Spinal cord (tissue), 10 donors: Measurements from ENCODE around the gene PAFAH1B2. TPM values are rescaled to one million over a fixed set of nuclear protein-coding genes. Genes with fewer than 3 reads are reported as not detected.
"Not testable (repeated sequence)": the region's sequence is repeated elsewhere in the genome, so short reads cannot be mapped to it uniquely, and the experiment has no call there.

Experiments
- DNase-seq, 6 donors: peaks; one replicate each; pipeline versions ENCODE4 v3.0.0 to v3.0.0-alpha.2; 2013 to 2015; ENCODE audit warnings: low spot score in 6 of 6, low read depth in 4 of 6
- H3K27ac ChIP-seq: one replicate; pipeline ENCODE4 v1.5.1; 2013; ENCODE audit warnings: low read depth, low read length, control low read depth
- H3K27me3 ChIP-seq: one replicate; pipeline ENCODE4 v1.6.1; 2013; ENCODE audit warnings: low read length; ENCODE audit not compliant: control insufficient read depth, insufficient read depth
- H3K36me3 ChIP-seq: one replicate; pipeline ENCODE4 v1.6.1; 2013; ENCODE audit warnings: low read length; ENCODE audit not compliant: control insufficient read depth, insufficient read depth
- H3K4me1 ChIP-seq: one replicate; pipeline ENCODE4 v1.6.1; 2013; ENCODE audit warnings: low read length; ENCODE audit not compliant: control insufficient read depth, insufficient read depth
- H3K4me3 ChIP-seq: one replicate; pipeline ENCODE4 v1.5.1; 2013; ENCODE audit warnings: low read depth, low read length, control low read depth
- H3K9me3 ChIP-seq: one replicate; pipeline ENCODE4 v1.6.1; 2013; ENCODE audit warnings: low read length; ENCODE audit not compliant: control insufficient read depth, insufficient read depth
- WGBS: methylation state at CpG from one replicate; pipeline ENCODE4 v1.1.5; 2013; ENCODE audit warnings: missing lambda C conversion rate; ENCODE audit not compliant: insufficient coverage; 5-methylcytosine and 5-hydroxymethylcytosine counted together
- polyA plus RNA-seq, 2 donors: library from polyadenylated mRNA; unstranded; fragments of 120-200 nt; gene quantifications; one replicate each; pipeline ENCODE4 v1.2.1, GENCODE V29; 2013; ENCODE audit not compliant: insufficient read length in 2 of 2
- total RNA-seq, 2 donors: library from RNA; depleted of rRNA in 1 of 2; stranded (reverse); fragments of 120-200 nt in 1 of 2; fragments of >200 nt in 1 of 2; gene quantifications; one replicate each; pipeline versions ENCODE4 v1.2.3 to v1.2.4, GENCODE V29; 2013 to 2014
- donor health status: healthy.

The PAFAH1B2 gene
- total and polyA plus RNA-seq, 4 donors, result 77.3 to 196 (median 108) TPM

- no peak overlapping the region for H3K4me3 ChIP-seq
- H3K27me3 ChIP-seq, result no peaks in the 10 kb centered on the region
- peaks cover 16% of the 10 kb centered on the region for H3K4me1 ChIP-seq
- H3K27ac ChIP-seq, result no peak overlapping the region
- H3K36me3 ChIP-seq, result no peaks in the 10 kb centered on the region
- DNase-seq, result peak in 2 of 6 donors; percentile 18 to 22
- H3K9me3 ChIP-seq, result no peaks in the 10 kb centered on the region
- no CpG with 5 or more reads among the region's 2 CpGs for WGBS
These were observed 44.4 kb upstream of the PAFAH1B2 start for GRCh38 chr11:117099696-117100095.

- Histone ChIP-seq H3K27ac (no peak overlapping the region), H3K9me3 (no peaks in the 10 kb centered on the region), H3K27me3 (no peaks in the 10 kb centered on the region), H3K4me1 (peaks cover 16% of the 10 kb centered on the region), H3K4me3 (no peak overlapping the region), H3K36me3 (no peaks in the 10 kb centered on the region)
- DNase-seq, result no peak
- WGBS, result 80% methylated on average over 1 of the region's 3 CpGs
These were observed 43.5 kb upstream of the PAFAH1B2 start for GRCh38 chr11:117100556-117100955.

GRCh38 chr11:117107701-117108590 lies 36.1 kb upstream of the PAFAH1B2 start:
- Histone ChIP-seq H3K4me3 (no peak overlapping the region), H3K36me3 (no peaks in the 10 kb centered on the region), H3K9me3 (no peaks in the 10 kb centered on the region), H3K27ac (no peak overlapping the region), H3K27me3 (no peaks in the 10 kb centered on the region), H3K4me1 (peaks cover 4% of the 10 kb centered on the region)
- WGBS, result 80% methylated on average over 1 of the region's 5 CpGs
- DNase-seq, result no peak

GRCh38 chr11:117110294-117110950 lies 33.7 kb upstream of the PAFAH1B2 start:
- peaks cover 4% of the 10 kb centered on the region for H3K4me1 ChIP-seq
- H3K36me3 ChIP-seq, result no peaks in the 10 kb centered on the region
- no peaks in the 10 kb centered on the region for H3K9me3 ChIP-seq
- no peak overlapping the region for H3K4me3 ChIP-seq
- no peaks in the 10 kb centered on the region for H3K27me3 ChIP-seq
- H3K27ac ChIP-seq, result no peak overlapping the region
- WGBS, result 97% methylated on average over 37 of the region's 39 CpGs
- DNase-seq, result no peak

- DNase-seq, H3K27me3 ChIP-seq, H3K36me3 ChIP-seq, H3K4me3 ChIP-seq, H3K9me3 ChIP-seq, H3K27ac ChIP-seq, H3K4me1 ChIP-seq: not testable (repeated sequence)
- no CpG with 5 or more reads among the region's 3 CpGs for WGBS
These were observed 31.6 kb upstream of the PAFAH1B2 start for GRCh38 chr11:117112497-117112896.

GRCh38 chr11:117112939-117113338 lies 31.1 kb upstream of the PAFAH1B2 start:
- H3K27ac ChIP-seq, H3K36me3 ChIP-seq, DNase-seq, H3K9me3 ChIP-seq, H3K4me1 ChIP-seq, H3K4me3 ChIP-seq, H3K27me3 ChIP-seq: not testable (repeated sequence)
- WGBS, result no CpG with 5 or more reads among the region's 1 CpG

GRCh38 chr11:117117681-117118080 lies 26.4 kb upstream of the PAFAH1B2 start:
- Histone ChIP-seq H3K27me3 (no peaks in the 10 kb centered on the region), H3K9me3 (no peaks in the 10 kb centered on the region), H3K4me1 (no peaks in the 10 kb centered on the region), H3K4me3 (no peak overlapping the region), H3K27ac (no peak overlapping the region), H3K36me3 (no peaks in the 10 kb centered on the region)
- no peak for DNase-seq

GRCh38 chr11:117121176-117121575 lies 22.9 kb upstream of the PAFAH1B2 start:
- no peak overlapping the region for H3K27ac ChIP-seq
- no peak overlapping the region for H3K4me3 ChIP-seq
- no peak for DNase-seq

GRCh38 chr11:117122556-117122955 lies 21.5 kb upstream of the PAFAH1B2 start:
- 80% methylated on average over 2 of the region's 5 CpGs for WGBS
- Histone ChIP-seq H3K27ac (no peak overlapping the region), H3K27me3 (no peaks in the 10 kb centered on the region), H3K4me3 (no peak overlapping the region), H3K9me3 (no peaks in the 10 kb centered on the region), H3K4me1 (no peaks in the 10 kb centered on the region), H3K36me3 (no peaks in the 10 kb centered on the region)
- no peak for DNase-seq

More at GRCh38 chr11:117121176-117121575, 22.9 kb upstream of the PAFAH1B2 start:
- Histone ChIP-seq H3K27me3 (no peaks in the 10 kb centered on the region), H3K36me3 (no peaks in the 10 kb centered on the region), H3K9me3 (no peaks in the 10 kb centered on the region), H3K4me1 (no peaks in the 10 kb centered on the region)
